GM20000 (cell line): ENCODE data around the gene ACTL7B.
"Not testable (repeated sequence)": the region's sequence is repeated elsewhere in the genome, so short reads cannot be mapped to it uniquely, and the experiment has no call there.

ENCODE experiments used
- DNase-seq: peaks from one replicate; pipeline ENCODE4 v3.0.0; 2012; ENCODE audit warnings: low spot score
- CTCF ChIP-seq: IDR thresholded peaks from 2 replicates; pipeline ENCODE4 v1.5.1; 2012; ENCODE audit warnings: mild to moderate bottlenecking, control low read depth; ENCODE audit errors: extremely low read depth, missing control alignments

ACTL7B gene

GRCh38 chr9:108851138-108851537 is 4.6 kb downstream of the ACTL7B start:
- no peak for DNase-seq
- TF ChIP-seq CTCF = no peak

- DNase-seq = peak; percentile 55
These were observed 5.4 kb downstream of the ACTL7B start for GRCh38 chr9:108850293-108850897.

GRCh38 chr9:108848296-108848695 is 7.5 kb downstream of the ACTL7B start:
- not testable (repeated sequence) for DNase-seq

More at GRCh38 chr9:108850293-108850897, 5.4 kb downstream of the ACTL7B start:
- no peak for TF ChIP-seq CTCF

- TF ChIP-seq CTCF = no peak
- no peak for DNase-seq
These were observed 9.8 kb downstream of the ACTL7B start for GRCh38 chr9:108845947-108846346.

GRCh38 chr9:108845507-108845906 is 10.3 kb downstream of the ACTL7B start:
- DNase-seq = no peak
- TF ChIP-seq CTCF = no peak

GRCh38 chr9:108844856-108845255 is 10.9 kb downstream of the ACTL7B start:
- no peak for DNase-seq

GRCh38 chr9:108844391-108844790 is 11.4 kb downstream of the ACTL7B start:
- DNase-seq = no peak
- no peak for TF ChIP-seq CTCF

More at GRCh38 chr9:108844856-108845255, 10.9 kb downstream of the ACTL7B start:
- TF ChIP-seq CTCF = no peak

- no peak for TF ChIP-seq CTCF
These were observed 13.0 kb downstream of the ACTL7B start for GRCh38 chr9:108842610-108843295.

GRCh38 chr9:108839561-108839960 is 16.2 kb downstream of the ACTL7B start:
- DNase-seq = not testable (repeated sequence)

More at GRCh38 chr9:108842610-108843295, 13.0 kb downstream of the ACTL7B start:
- DNase-seq = no peak
